ENCODE measurements around the gene PNPLA7.
A peak's percentile ranks its signal among the peaks of the same experiment; 100 is the strongest.
"Not testable (repeated sequence)": the region's sequence is repeated elsewhere in the genome, so short reads cannot be mapped to it uniquely, and the experiment has no call there.

PNPLA7 gene

DNA sequence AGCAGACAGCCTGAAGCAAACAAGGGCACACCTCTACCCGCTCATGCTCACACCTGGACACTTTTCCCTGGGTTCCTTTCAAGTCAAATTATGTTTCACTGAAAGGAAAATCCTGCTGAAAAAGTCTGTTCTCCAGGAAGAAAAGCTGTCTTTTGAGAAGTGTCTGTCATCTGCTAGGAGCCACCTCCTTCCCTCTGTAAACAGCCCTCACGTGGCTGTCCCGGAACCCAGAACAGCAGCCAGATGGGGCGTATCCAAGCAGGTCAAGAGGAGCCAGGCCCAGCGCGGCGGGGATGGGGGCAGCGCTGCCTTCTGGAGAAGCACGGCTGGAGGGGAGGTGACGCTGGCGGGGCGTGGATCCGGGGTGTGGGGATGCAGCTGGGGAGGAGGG lies at the start of gene PNPLA7:
Gene PNPLA7, minus strand, starts transcription at position 172 of the 391 bp plus-strand sequence. CDS start 205 bp downstream, outside the sequence.
- in situ Hi-C loops (cut with HindIII; ENCODE audit: low pct_ligation_motif_present, low pct_unique_long_range_greater_than_20kb, low sequenced_read_pairs): no loop called here
- peak; percentile 52 for DNase-seq

GRCh38 chr9:137598943-137599342 lies 48.7 kb upstream of the PNPLA7 start:
- in situ Hi-C loops (cut with HindIII; ENCODE audit: low pct_ligation_motif_present, low pct_unique_long_range_greater_than_20kb, low sequenced_read_pairs): no loop called here
- no peak for DNase-seq

DNA sequence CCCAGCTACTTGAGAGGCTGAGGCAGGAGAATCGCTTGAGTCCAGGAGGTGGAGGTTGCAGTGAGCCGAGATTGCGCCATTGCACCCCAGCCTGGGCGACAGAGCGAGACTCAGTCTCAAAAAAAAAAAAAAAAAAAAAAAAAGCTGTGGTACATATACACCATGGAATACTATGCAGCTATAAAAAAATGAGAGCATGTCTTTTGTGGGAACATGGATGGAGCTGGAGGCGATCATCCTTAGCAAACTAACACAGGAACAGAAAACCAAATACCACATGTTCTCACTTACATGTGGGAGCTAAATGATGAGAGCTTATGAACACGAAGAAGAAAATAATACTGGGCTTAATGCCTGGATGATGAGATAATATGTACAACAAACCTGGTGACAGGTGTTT lies 46.4 kb upstream of the PNPLA7 start:
- DNase-seq; in situ Hi-C loops (cut with HindIII; ENCODE audit: low pct_ligation_motif_present, low pct_unique_long_range_greater_than_20kb, low sequenced_read_pairs): not testable (repeated sequence)

- DNase-seq: no peak
- in situ Hi-C loops (cut with HindIII; ENCODE audit: low pct_ligation_motif_present, low pct_unique_long_range_greater_than_20kb, low sequenced_read_pairs): no loop called here
These were observed 43.0 kb upstream of the PNPLA7 start for GRCh38 chr9:137593176-137593575.

DNA sequence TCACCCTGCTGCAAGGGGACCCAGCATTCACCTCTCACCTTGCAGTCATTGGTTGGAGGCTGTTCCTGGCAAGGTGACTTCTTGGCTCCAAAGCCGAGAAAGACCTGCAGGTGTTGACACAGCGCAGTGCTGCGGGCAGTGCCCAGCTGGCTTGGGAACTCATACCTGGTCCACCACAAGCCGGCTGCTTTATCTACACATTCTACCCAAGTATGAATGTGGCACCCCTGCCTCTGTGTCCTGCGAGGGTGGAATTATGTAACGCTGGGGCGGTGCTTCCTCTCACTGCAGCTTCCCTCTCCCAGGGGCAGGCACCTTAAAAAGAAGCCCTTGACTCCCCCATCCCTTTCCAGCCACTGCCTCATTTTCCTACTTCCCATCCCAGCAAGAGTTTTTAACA lies 42.6 kb upstream of the PNPLA7 start:
- in situ Hi-C loops (cut with HindIII; ENCODE audit: low pct_ligation_motif_present, low pct_unique_long_range_greater_than_20kb, low sequenced_read_pairs): no loop called here
- DNase-seq: no peak

DNA sequence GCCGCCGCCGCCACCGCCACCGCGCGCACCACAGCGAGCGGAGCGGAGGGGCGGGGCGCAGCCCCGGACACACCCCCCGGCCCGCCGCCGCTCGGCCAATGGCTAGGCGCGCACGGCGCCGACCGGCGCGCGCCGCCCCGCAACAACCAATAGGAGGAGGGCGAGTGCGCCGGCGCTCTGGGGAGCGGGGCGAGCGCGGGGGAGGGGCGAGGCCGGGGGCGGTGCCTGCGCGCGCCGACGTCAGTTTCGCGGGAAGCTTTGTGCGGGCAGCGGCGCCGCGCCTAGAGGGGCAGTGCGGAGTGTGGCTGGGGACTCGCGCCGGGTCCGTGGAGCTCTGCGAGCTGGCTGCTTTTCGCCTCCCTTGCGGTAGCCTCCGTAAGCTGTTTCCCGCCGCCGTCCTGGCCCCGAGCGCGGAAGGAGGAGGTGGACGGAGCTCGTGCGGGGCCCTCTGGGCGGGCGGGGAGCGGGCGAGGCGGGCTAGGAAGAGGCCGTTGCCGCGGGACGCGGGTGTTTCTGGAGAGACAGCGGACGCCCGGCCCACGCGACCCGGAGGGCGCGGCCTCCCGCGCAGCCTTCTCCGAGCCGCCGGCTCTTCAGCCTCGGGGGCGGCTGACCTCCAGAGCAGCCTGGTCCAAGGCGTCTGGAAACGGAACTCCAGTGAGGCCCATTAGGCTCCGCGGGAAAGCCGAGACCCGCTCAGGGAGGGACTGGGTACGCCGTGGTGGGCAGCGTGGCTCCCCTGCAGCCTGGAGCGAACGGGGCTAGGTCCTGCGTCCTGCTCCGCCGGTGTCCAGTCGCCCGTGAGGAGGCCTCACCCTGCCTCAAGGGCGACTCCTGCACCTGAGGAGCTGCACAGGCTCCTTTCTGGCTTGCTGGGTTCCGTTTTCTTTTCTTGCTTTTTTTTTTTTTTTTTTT lies 40.5 kb upstream of the PNPLA7 start, which contains the start of gene ZMYND19:
Gene ZMYND19, minus strand, starts transcription at position 44 of the 915 bp plus-strand sequence. CDS start 249 bp downstream, outside the sequence.
- in situ Hi-C loops (cut with HindIII; ENCODE audit: low pct_ligation_motif_present, low pct_unique_long_range_greater_than_20kb, low sequenced_read_pairs): no loop called here
- peak; percentile 83 for DNase-seq

DNA sequence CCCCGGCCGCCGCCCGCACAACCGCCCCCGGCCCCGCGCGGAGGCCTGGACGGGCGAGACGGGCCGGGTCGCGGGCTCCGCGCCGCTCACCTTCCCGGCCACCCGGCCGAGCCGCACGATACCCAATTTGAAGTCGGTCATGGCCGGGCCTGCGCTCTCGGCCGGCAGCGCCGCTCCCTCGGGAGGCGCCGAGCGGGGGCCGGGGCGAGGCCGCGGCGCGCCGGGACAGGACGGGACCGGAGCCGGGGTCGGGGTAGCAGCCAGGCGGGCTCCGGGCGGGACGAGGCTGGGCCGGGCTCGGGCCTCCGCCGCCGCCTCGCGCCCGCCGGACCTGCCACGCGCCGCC lies 39.9 kb upstream of the PNPLA7 start:
- in situ Hi-C loops (cut with HindIII; ENCODE audit: low pct_ligation_motif_present, low pct_unique_long_range_greater_than_20kb, low sequenced_read_pairs): no loop called here
- no peak for DNase-seq

GRCh38 chr9:137589441-137590122 lies 39.4 kb upstream of the PNPLA7 start:
- in situ Hi-C loops (cut with HindIII; ENCODE audit: low pct_ligation_motif_present, low pct_unique_long_range_greater_than_20kb, low sequenced_read_pairs): no loop called here
- DNase-seq: no peak

- DNase-seq: no peak
- in situ Hi-C loops (cut with HindIII; ENCODE audit: low pct_ligation_motif_present, low pct_unique_long_range_greater_than_20kb, low sequenced_read_pairs): no loop called here
These were observed 38.7 kb upstream of the PNPLA7 start for GRCh38 chr9:137588891-137589290.

DNA sequence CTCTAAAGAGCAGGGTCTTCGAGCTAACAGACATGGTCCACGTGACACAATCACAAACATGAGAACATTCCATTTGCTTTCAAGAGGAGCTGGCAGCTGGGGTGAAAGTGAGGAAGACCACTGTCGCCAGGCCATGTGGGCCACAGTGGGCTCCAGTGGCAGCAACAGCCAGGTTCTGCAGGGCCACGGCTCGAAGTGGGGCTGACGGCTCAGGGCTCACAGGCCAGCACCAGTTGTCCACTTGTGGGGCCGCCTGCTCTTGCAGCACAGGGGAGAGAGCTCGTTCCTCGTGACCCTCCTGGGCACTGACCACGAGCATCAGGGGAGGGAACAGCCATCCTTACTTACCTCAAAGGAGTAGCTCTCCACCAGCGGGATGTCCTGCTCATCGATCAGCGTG lies 38.1 kb upstream of the PNPLA7 start:
- DNase-seq: no peak
- in situ Hi-C loops (cut with HindIII; ENCODE audit: low pct_ligation_motif_present, low pct_unique_long_range_greater_than_20kb, low sequenced_read_pairs): no loop called here

GRCh38 chr9:137586854-137587253 lies 36.7 kb upstream of the PNPLA7 start:
- no peak for DNase-seq
- in situ Hi-C loops (cut with HindIII; ENCODE audit: low pct_ligation_motif_present, low pct_unique_long_range_greater_than_20kb, low sequenced_read_pairs): no loop called here

DNA sequence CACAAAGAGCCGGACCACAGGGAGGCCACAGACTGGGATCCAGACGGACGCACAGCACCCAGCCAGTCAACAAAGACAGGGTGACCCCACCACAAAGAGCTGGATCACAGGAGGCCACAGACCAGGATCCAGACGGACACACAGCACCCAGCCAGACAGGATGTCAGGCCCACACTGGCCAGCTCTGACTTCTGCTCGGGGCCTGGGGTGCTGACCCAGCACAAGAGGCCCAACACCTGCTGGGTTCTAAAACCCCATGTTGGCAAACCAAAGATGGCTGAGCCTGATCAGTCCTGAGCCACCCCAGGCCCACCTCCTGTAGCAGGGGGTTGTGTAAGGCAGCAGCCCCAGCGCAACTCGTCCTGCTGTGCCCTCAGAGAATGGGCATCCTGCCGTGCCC lies 33.8 kb upstream of the PNPLA7 start:
- no peak for DNase-seq

DNA sequence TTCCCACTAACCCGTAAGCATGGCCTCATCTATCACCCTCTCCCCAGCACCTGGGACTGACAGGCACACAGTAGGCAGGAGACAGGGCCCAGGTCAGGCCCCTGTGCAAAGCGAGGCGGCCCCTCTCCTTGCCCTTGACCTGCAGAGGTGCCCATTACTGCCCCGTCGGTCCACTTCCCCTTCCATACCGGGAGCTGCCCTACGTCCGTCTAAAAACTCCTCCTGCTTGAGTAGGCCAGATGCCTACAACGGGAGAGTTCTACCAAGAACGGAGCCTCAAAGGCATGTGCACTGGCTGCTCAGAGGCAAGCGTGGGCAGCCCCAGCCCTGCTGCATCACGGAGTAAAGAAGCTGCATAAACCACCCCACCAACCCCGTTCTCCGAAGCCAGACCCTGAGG lies 33.1 kb upstream of the PNPLA7 start:
- no peak for DNase-seq
- in situ Hi-C loops (cut with HindIII; ENCODE audit: low pct_ligation_motif_present, low pct_unique_long_range_greater_than_20kb, low sequenced_read_pairs): no loop called here

More for the DNA sequence above, 33.8 kb upstream of the PNPLA7 start:
- in situ Hi-C loops (cut with HindIII; ENCODE audit: low pct_ligation_motif_present, low pct_unique_long_range_greater_than_20kb, low sequenced_read_pairs): no loop called here

DNA sequence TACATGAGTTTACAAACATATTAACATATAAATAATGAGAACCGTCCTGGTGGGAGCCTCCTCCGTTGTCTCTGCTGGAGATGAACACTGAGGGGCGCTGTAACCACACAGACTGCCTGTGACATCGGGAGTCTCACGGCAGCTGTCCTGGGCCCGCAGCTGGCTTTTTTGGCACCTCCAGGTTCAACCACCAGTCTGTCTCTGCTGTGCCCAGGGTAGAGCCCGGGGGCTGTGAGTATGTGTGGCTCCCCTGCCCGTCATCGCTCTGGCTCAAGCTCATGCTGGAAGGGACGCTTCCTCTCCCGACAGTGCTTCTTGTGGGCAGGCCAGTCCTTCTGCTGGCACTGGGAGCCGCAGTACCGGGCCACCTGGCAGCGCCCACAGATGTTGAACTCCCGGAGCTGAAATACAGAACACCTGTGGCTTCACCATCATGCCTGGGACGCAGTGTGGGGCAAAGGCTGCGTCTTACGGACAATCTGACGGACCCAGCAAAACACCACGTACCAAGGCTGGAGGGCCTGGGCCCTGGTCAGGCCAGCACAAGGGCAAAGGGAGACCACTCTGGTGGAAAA lies 32.2 kb upstream of the PNPLA7 start:
- DNase-seq: peak; percentile 24
- in situ Hi-C loops (cut with HindIII; ENCODE audit: low pct_ligation_motif_present, low pct_unique_long_range_greater_than_20kb, low sequenced_read_pairs): no loop called here

- DNase-seq: no peak
- in situ Hi-C loops (cut with HindIII; ENCODE audit: low pct_ligation_motif_present, low pct_unique_long_range_greater_than_20kb, low sequenced_read_pairs): no loop called here
These were observed 31.4 kb upstream of the PNPLA7 start for GRCh38 chr9:137581361-137582285.

- in situ Hi-C loops (cut with HindIII; ENCODE audit: low pct_ligation_motif_present, low pct_unique_long_range_greater_than_20kb, low sequenced_read_pairs): no loop called here
- no peak for DNase-seq
These were observed 30.7 kb upstream of the PNPLA7 start for GRCh38 chr9:137580954-137581322.

GRCh38 chr9:137580209-137580953 lies 30.2 kb upstream of the PNPLA7 start:
- no peak for DNase-seq
- in situ Hi-C loops (cut with HindIII; ENCODE audit: low pct_ligation_motif_present, low pct_unique_long_range_greater_than_20kb, low sequenced_read_pairs): no loop called here

DNA sequence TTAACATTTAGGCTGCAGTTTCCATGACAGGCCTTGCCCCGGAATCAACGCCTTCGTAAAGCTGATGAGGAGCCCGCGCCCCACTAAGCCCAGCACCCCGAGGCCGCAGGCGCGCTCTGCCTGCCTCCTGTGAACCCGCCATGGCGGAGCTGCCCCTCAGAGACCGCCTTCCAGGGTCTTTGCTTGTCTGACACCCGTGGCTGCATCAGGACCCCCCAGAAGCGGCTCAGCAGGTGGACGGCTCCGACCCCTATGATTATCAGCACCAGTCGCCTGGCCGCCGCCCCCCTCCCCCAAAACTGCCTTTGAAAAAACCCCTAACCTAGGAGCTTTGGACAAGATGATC lies 29.0 kb upstream of the PNPLA7 start:
- in situ Hi-C loops (cut with HindIII; ENCODE audit: low pct_ligation_motif_present, low pct_unique_long_range_greater_than_20kb, low sequenced_read_pairs): no loop called here

More for the DNA sequence above, 29.0 kb upstream of the PNPLA7 start:
- DNase-seq: no peak
